Body of pancreas (tissue), 4 donors: ENCODE results near the gene CYB5B. TPM values are rescaled to one million over a fixed set of nuclear protein-coding genes. Genes with fewer than 3 reads are reported as not detected.

Experiments
- ATAC-seq: fragments of 150-250 bp; one replicate; pipeline ENCODE4 v1.9.1; 2016
- DNase-seq, 4 donors: peaks; one replicate each; pipeline ENCODE4 v3.0.0-alpha.2; 2019
- H3K27ac ChIP-seq, 4 donors: fragments of 200-600 bp; sonication (generic); 1 replicate in 3 of 4; 2 replicates in 1 of 4; pipeline versions ENCODE4 v1.5.1 to v1.6.1; 2016 to 2019; ENCODE audit warnings: mild to moderate bottlenecking in 1 of 4, mixed read lengths in 1 of 4, moderate library complexity in 1 of 4
- H3K27me3 ChIP-seq, 2 donors: fragments of 200-600 bp; sonication (generic); one replicate each; pipeline ENCODE4 v1.6.0; 2016; ENCODE audit warnings: mild to moderate bottlenecking in 1 of 2
- H3K36me3 ChIP-seq, 2 donors: fragments of 200-600 bp; sonication (generic); replicated peaks in 1 of 2; 2 replicates each; pipeline ENCODE4 v1.5.1; 2016; ENCODE audit warnings: low read depth in 2 of 2; ENCODE audit not compliant: insufficient read depth in 1 of 2
- H3K4me1 ChIP-seq: fragments of 200-600 bp; sonication (generic); one replicate; pipeline ENCODE4 v1.6.0; 2016
- H3K4me3 ChIP-seq, 2 donors: fragments of 200-600 bp; sonication (generic); 1 replicate in 1 of 2; 2 replicates in 1 of 2; pipeline ENCODE4 v1.5.1; 2016 to 2019
- H3K9me3 ChIP-seq, 3 donors: fragments of 200-600 bp; sonication (generic); 1 replicate in 2 of 3; 2 replicates in 1 of 3; pipeline ENCODE4 v1.5.1; 2016
- POLR2A ChIP-seq, 3 donors: fragments of 450-650 bp; IDR thresholded peaks; one replicate each; pipeline ENCODE4 v1.6.1; 2016; ENCODE audit warnings: antibody characterized with exemption in 3 of 3, mild to moderate bottlenecking in 2 of 3
- WGBS, 2 donors: methylation state at CpG; one replicate each; pipeline ENCODE4 v1.1.5; 2017; 5-methylcytosine and 5-hydroxymethylcytosine counted together
- intact Hi-C: fragments of 100-400 bp; cut with DNase I; formaldehyde crosslinking; loops from one replicate; pipeline ENCODE4 v1.15.1; 2023
- total RNA-seq, 2 donors: library from RNA; depleted of rRNA; stranded (reverse); fragments of >200 nt; gene quantifications; one replicate each; pipeline ENCODE4 v1.1.0, GENCODE V29; 2016
- TF ChIP-seq, protein P1 (sequence below), 7 experiments: fragments of 450-650 bp in 4 of 7; fragments of 200-600 bp in 3 of 7; sonication (generic) in 3 of 7; IDR thresholded peaks; one replicate each; pipeline ENCODE4 v1.5.1; 2016 to 2019; ENCODE audit warnings: antibody characterized with exemption in 7 of 7

Gene CYB5B
- total RNA-seq, 2 donors from 2014 or later = 8.2 to 20.0 TPM

DNA sequence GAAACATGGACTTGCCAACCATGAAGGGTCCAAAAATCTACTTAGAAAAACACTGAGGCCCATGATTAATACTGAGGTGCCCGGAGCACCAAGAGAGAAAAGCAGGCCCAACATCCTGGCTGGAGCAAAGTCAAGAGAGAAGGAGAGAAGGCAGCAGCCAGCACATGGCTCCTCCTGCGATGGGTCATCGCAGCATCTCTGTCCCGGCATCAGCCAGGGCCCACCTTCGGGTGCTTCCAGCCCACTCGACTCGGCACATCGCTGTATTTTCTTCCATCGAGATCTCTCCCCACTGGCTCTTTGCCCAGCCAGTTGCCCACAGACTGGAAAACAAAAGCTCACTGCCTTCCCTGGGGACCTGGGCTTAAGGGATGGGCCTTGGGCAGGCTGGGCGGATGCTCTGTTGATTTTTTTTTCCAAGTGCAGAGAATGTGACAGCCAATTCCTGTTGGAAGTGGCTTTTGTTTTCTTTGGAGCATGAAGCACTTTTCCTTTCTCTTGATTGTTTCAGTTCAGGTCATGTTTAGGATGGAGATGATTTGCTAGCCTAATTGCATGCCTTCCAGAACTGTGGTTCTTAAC, 58.1 kb downstream of the CYB5B start:
- ATAC-seq = peak; percentile 42
- Histone ChIP-seq H3K9me3 (no peaks in the 10 kb centered on the region), H3K27ac (peak overlapping the region in 2 of 4 donors; percentile 21), H3K36me3 (no peaks in the 10 kb centered on the region), H3K4me1 (no peaks in the 10 kb centered on the region), H3K27me3 (no peaks in the 10 kb centered on the region), H3K4me3 (no peak overlapping the region)
- WGBS, 2 donors = 66 to 93% methylated on average over 10 of the region's 10 CpGs
- peak in 3 of 4 donors; percentile 8 to 20 (median 15) for DNase-seq
- TF ChIP-seq, protein P1, sequence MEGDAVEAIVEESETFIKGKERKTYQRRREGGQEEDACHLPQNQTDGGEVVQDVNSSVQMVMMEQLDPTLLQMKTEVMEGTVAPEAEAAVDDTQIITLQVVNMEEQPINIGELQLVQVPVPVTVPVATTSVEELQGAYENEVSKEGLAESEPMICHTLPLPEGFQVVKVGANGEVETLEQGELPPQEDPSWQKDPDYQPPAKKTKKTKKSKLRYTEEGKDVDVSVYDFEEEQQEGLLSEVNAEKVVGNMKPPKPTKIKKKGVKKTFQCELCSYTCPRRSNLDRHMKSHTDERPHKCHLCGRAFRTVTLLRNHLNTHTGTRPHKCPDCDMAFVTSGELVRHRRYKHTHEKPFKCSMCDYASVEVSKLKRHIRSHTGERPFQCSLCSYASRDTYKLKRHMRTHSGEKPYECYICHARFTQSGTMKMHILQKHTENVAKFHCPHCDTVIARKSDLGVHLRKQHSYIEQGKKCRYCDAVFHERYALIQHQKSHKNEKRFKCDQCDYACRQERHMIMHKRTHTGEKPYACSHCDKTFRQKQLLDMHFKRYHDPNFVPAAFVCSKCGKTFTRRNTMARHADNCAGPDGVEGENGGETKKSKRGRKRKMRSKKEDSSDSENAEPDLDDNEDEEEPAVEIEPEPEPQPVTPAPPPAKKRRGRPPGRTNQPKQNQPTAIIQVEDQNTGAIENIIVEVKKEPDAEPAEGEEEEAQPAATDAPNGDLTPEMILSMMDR (IDR thresholded peaks at IDR 0.05) = no peak
- TF ChIP-seq POLR2A (IDR thresholded peaks at IDR 0.05) = no peak
- intact Hi-C loops = no loop called here

- no peak for ATAC-seq
- no peaks in the 10 kb centered on the region for H3K9me3 ChIP-seq
- no peak for TF ChIP-seq POLR2A (IDR thresholded peaks at IDR 0.05)
- TF ChIP-seq, protein P1 (IDR thresholded peaks at IDR 0.05) = no peak
- H3K4me3 ChIP-seq = no peak overlapping the region
- H3K4me1 ChIP-seq = no peaks in the 10 kb centered on the region
- intact Hi-C loops = no loop called here
- no peaks in the 10 kb centered on the region for H3K27me3 ChIP-seq
- no peak for DNase-seq
- no peaks in the 10 kb centered on the region for H3K36me3 ChIP-seq
- 77 to 95% methylated on average over 5 of the region's 5 CpGs for WGBS, 2 donors
- H3K27ac ChIP-seq = no peak overlapping the region
These were observed 59.2 kb downstream of the CYB5B start for GRCh38 chr16:69483611-69484010.

- DNase-seq = no peak
- H3K4me3 ChIP-seq = no peak overlapping the region
- TF ChIP-seq, protein P1 (IDR thresholded peaks at IDR 0.05) = no peak
- no peak for TF ChIP-seq POLR2A (IDR thresholded peaks at IDR 0.05)
- no peaks in the 10 kb centered on the region for H3K9me3 ChIP-seq
- no peaks in the 10 kb centered on the region for H3K27me3 ChIP-seq
- no peak for ATAC-seq
- no peaks in the 10 kb centered on the region for H3K36me3 ChIP-seq
- no peaks in the 10 kb centered on the region for H3K4me1 ChIP-seq
- 89 to 92% methylated on average over 2 of the region's 2 CpGs for WGBS, 2 donors
- H3K27ac ChIP-seq = no peak overlapping the region
- intact Hi-C loops = no loop called here
These were observed 60.9 kb downstream of the CYB5B start for GRCh38 chr16:69485361-69485760.

DNA sequence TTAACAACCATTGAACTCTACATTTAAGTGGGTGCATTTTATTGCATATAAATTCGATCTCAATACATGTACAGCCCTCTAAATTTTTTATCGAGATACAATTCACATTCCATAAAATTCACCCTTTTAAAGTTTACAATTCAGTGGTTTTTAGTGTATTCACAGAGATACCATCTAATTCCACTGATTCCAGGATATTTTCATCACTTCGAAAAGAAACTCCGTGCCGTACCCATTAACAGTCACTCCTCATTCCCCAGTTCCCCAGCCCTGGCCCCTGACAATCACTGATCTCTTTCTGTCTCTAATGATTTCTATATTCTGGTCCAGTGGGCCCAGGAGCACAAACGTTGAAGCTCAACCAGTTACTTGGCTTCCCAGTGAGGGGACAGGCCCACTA, 61.4 kb downstream of the CYB5B start:
- ATAC-seq (no peak), DNase-seq (no peak)
- no peak for TF ChIP-seq POLR2A (IDR thresholded peaks at IDR 0.05)
- TF ChIP-seq, protein P1 (IDR thresholded peaks at IDR 0.05) = no peak
- Histone ChIP-seq H3K27ac (no peak overlapping the region), H3K9me3 (no peaks in the 10 kb centered on the region), H3K36me3 (no peaks in the 10 kb centered on the region), H3K4me1 (no peaks in the 10 kb centered on the region), H3K27me3 (no peaks in the 10 kb centered on the region), H3K4me3 (no peak overlapping the region)
- WGBS, 2 donors = 82 to 87% methylated on average over 6 of the region's 6 CpGs
- intact Hi-C loops = no loop called here

- WGBS, 2 donors = 70 to 84% methylated on average over 5 of the region's 5 CpGs
These were observed 61.9 kb downstream of the CYB5B start for GRCh38 chr16:69486272-69486671.

More at GRCh38 chr16:69486272-69486671, 61.9 kb downstream of the CYB5B start:
- no peaks in the 10 kb centered on the region for H3K4me1 ChIP-seq
- H3K27me3 ChIP-seq = no peaks in the 10 kb centered on the region
- H3K9me3 ChIP-seq = no peaks in the 10 kb centered on the region
- no peak overlapping the region for H3K4me3 ChIP-seq
- TF ChIP-seq, protein P1 (IDR thresholded peaks at IDR 0.05) = no peak
- TF ChIP-seq POLR2A (IDR thresholded peaks at IDR 0.05) = no peak
- no peaks in the 10 kb centered on the region for H3K36me3 ChIP-seq
- DNase-seq (no peak), ATAC-seq (no peak)
- no peak overlapping the region for H3K27ac ChIP-seq
- intact Hi-C loops = no loop called here
